GM23338 (cell line): ENCODE measurements around the gene STK38L. TPM values are rescaled to one million over a fixed set of nuclear protein-coding genes. Genes with fewer than 3 reads are reported as not detected.

Source experiments
- ATAC-seq: fragments of 200-7000 bp; cut with Tn5 transposase; 3 replicates; pipeline ENCODE4 v1.9.1; 2020
- DNase-seq: peaks from one replicate; pipeline ENCODE4 v3.0.0-alpha.2; 2015; ENCODE audit warnings: low spot score
- H2AFZ ChIP-seq: fragments of 200-600 bp; sonication (generic); 2 replicates; pipeline ENCODE4 v1.8.0; 2016; ENCODE audit warnings: antibody characterized with exemption, mild to moderate bottlenecking, moderate library complexity
- H3F3A ChIP-seq: fragments of 200-600 bp; sonication (generic); replicated peaks from 2 replicates; pipeline ENCODE4 v1.8.0; 2017; ENCODE audit warnings: antibody characterized with exemption, mixed run types, low read depth
- H3K27ac ChIP-seq: fragments of 200-600 bp; sonication (generic); 2 replicates; pipeline ENCODE4 v1.6.1; 2016; ENCODE audit warnings: low read depth
- H3K27me3 ChIP-seq: fragments of 200-600 bp; sonication (generic); 2 replicates; pipeline ENCODE4 v1.8.0; 2016; ENCODE audit warnings: mild to moderate bottlenecking, mixed run types, moderate library complexity; ENCODE audit not compliant: insufficient read depth
- H3K36me3 ChIP-seq: fragments of 200-600 bp; sonication (generic); 2 replicates; pipeline ENCODE4 v1.8.0; 2016; ENCODE audit warnings: mild to moderate bottlenecking; ENCODE audit not compliant: insufficient read depth
- H3K4me1 ChIP-seq: fragments of 200-600 bp; sonication (generic); 2 replicates; pipeline ENCODE4 v1.8.0; 2016; ENCODE audit warnings: mild to moderate bottlenecking, moderate library complexity; ENCODE audit not compliant: insufficient read depth
- H3K4me2 ChIP-seq: fragments of 200-600 bp; sonication (generic); 2 replicates; pipeline ENCODE4 v1.7.1; 2017; ENCODE audit warnings: mixed run types
- H3K4me3 ChIP-seq: fragments of 200-600 bp; sonication (generic); 2 replicates; pipeline ENCODE4 v1.6.1; 2016; ENCODE audit warnings: mixed run types
- H3K79me2 ChIP-seq: fragments of 200-600 bp; sonication (generic); replicated peaks from 2 replicates; pipeline ENCODE4 v1.8.0; 2017; ENCODE audit warnings: mild to moderate bottlenecking; ENCODE audit not compliant: insufficient read depth
- H3K9me2 ChIP-seq: fragments of 200-600 bp; sonication (generic); 2 replicates; pipeline ENCODE4 v1.8.0; 2017; ENCODE audit not compliant: insufficient read depth
- H4K20me1 ChIP-seq: fragments of 200-600 bp; sonication (generic); replicated peaks from 2 replicates; pipeline ENCODE4 v1.8.0; 2017; ENCODE audit warnings: mild to moderate bottlenecking; ENCODE audit not compliant: insufficient read depth
- H3K27ac Mint-ChIP-seq: 2 replicates; pipeline ENCODE4 v1.8.0; 2020; ENCODE audit warnings: inconsistent platforms, mild to moderate bottlenecking, moderate library complexity, mixed read lengths
- H3K27me3 Mint-ChIP-seq: 3 replicates; pipeline ENCODE4 v1.8.0; 2022; ENCODE audit warnings: low read depth, mild to moderate bottlenecking, moderate library complexity, mixed read lengths, inconsistent platforms; ENCODE audit not compliant: insufficient read depth, poor library complexity
- H3K36me3 Mint-ChIP-seq: 3 replicates; pipeline ENCODE4 v1.8.0; 2021; ENCODE audit warnings: low read depth, mild to moderate bottlenecking, inconsistent platforms, moderate library complexity, mixed read lengths
- H3K4me1 Mint-ChIP-seq: 3 replicates; pipeline ENCODE4 v1.8.0; 2020; ENCODE audit warnings: mild to moderate bottlenecking, inconsistent platforms, mixed read lengths
- H3K4me3 Mint-ChIP-seq: 3 replicates; pipeline ENCODE4 v1.8.0; 2021; ENCODE audit warnings: moderate library complexity, mild to moderate bottlenecking, inconsistent platforms, mixed read lengths
- H3K9me3 Mint-ChIP-seq: 3 replicates; pipeline ENCODE4 v1.8.0; 2020; ENCODE audit warnings: moderate library complexity, mild to moderate bottlenecking, inconsistent platforms, mixed read lengths
- CREB1 ChIP-seq: fragments of 250-450 bp; sonication (Bioruptor Pico); IDR thresholded peaks from 2 replicates; pipeline ENCODE4 v1.5.0; 2020; ENCODE audit warnings: low read depth, mild to moderate bottlenecking, moderate library complexity
- CTCF ChIP-seq, 2 experiments: fragments of 200-600 bp in 1 of 2; sonication (generic) in 1 of 2; conservative IDR thresholded peaks; 2 replicates each; pipeline versions ENCODE4 v1.5.1 to v1.6.1; 2016 to 2017; ENCODE audit warnings: antibody characterized with exemption in 2 of 2, low read depth in 2 of 2, mild to moderate bottlenecking in 2 of 2, moderate library complexity in 1 of 2
- ETS1 ChIP-seq: IDR thresholded peaks from 2 replicates; pipeline ENCODE4 v1.6.1; 2016; ENCODE audit warnings: antibody characterized with exemption
- EZH2 ChIP-seq: fragments of 200-600 bp; sonication (generic); IDR thresholded peaks from one replicate; pipeline ENCODE4 v1.8.0; 2017; ENCODE audit warnings: antibody characterized with exemption, mild to moderate bottlenecking, low read depth; ENCODE audit not compliant: unreplicated experiment
- EZH2phosphoT487 ChIP-seq: fragments of 200-600 bp; sonication (generic); IDR thresholded peaks from one replicate; pipeline ENCODE4 v1.8.1; 2018; ENCODE audit warnings: antibody characterized with exemption; ENCODE audit not compliant: unreplicated experiment
- JUNB ChIP-seq: IDR thresholded peaks from one replicate; pipeline ENCODE4 v1.6.1; 2016; ENCODE audit warnings: antibody characterized with exemption; ENCODE audit not compliant: unreplicated experiment
- NANOG ChIP-seq: IDR thresholded peaks from 2 replicates; pipeline ENCODE4 v1.6.1; 2016; ENCODE audit warnings: antibody characterized with exemption, borderline replicate concordance
- POLR2AphosphoS5 ChIP-seq: IDR thresholded peaks from 2 replicates; pipeline ENCODE4 v1.6.1; 2016; ENCODE audit warnings: antibody characterized with exemption, low read depth
- REST ChIP-seq: IDR thresholded peaks from one replicate; pipeline ENCODE4 v1.6.1; 2018; ENCODE audit warnings: antibody characterized with exemption; ENCODE audit not compliant: unreplicated experiment
- STAT1 ChIP-seq: IDR thresholded peaks from one replicate; pipeline ENCODE4 v1.6.1; 2016; ENCODE audit warnings: antibody characterized with exemption; ENCODE audit not compliant: unreplicated experiment
- ZNF114 ChIP-seq: fragments of 250-450 bp; sonication (Bioruptor Pico); IDR thresholded peaks from 2 replicates; pipeline ENCODE4 v1.5.0; 2020; ENCODE audit warnings: mild to moderate bottlenecking, moderate library complexity
- ZNF331 ChIP-seq: fragments of 250-450 bp; sonication (Bioruptor Pico); IDR thresholded peaks from 2 replicates; pipeline ENCODE4 v1.5.0; 2020; ENCODE audit warnings: low read depth, mild to moderate bottlenecking, moderate library complexity
- ZNF462 ChIP-seq: fragments of 250-450 bp; sonication (Bioruptor Pico); IDR thresholded peaks from 2 replicates; pipeline ENCODE4 v1.5.0; 2020; ENCODE audit warnings: mild to moderate bottlenecking, moderate library complexity
- polyA plus RNA-seq: library from polyadenylated mRNA; unstranded; fragments of >200 nt; fragmentation: Nextera tagmentation; extraction: Ambion mirVana; gene quantifications from 2 replicates; pipeline ENCODE4 v1.2.1, GENCODE V29; 2016
- total RNA-seq: library from RNA; depleted of rRNA; stranded (reverse); fragments of >200 nt; shearing (Covaris generic); gene quantifications from 2 replicates; pipeline ENCODE4 v1.2.3, GENCODE V29; 2014

The STK38L gene
- total and polyA plus RNA-seq, 2 experiments from 2014 or later = 28.9 to 56.5 TPM

GRCh38 chr12:27217590-27217989, 26.5 kb upstream of the STK38L start:
- no peaks in the 10 kb centered on the region for H3K79me2 ChIP-seq
- TF ChIP-seq STAT1 = no peak
- no peak for TF ChIP-seq EZH2
- TF ChIP-seq NANOG = no peak
- no peak for TF ChIP-seq CREB1 (CRISPR knock-in tag)
- TF ChIP-seq ZNF331 (CRISPR knock-in tag) = no peak
- TF ChIP-seq ZNF114 = no peak
- no peak for TF ChIP-seq ZNF462
- TF ChIP-seq JUNB = no peak
- TF ChIP-seq ETS1 = no peak
- no peak for TF ChIP-seq EZH2phosphoT487
- no peak for TF ChIP-seq POLR2AphosphoS5
- no peak for TF ChIP-seq REST
- TF ChIP-seq CTCF (conservative IDR thresholded peaks at IDR 0.05; ENCODE audit: low read depth in 2 of 2) = no peak
- H4K20me1 ChIP-seq = no peaks in the 10 kb centered on the region
- no peak overlapping the region for H3K4me2 ChIP-seq
- no peaks in the 10 kb centered on the region for H3F3A ChIP-seq
- no peaks in the 10 kb centered on the region for H3K27me3 ChIP-seq
- DNase-seq = no peak
- no peak overlapping the region for H3K27ac ChIP-seq
- no peak for ATAC-seq
- Mint-ChIP-seq H3K9me3 (peaks cover 4% of the 10 kb centered on the region; the same call in 1 of the 3 replicates), H3K36me3 (no peaks in the 10 kb centered on the region), H3K4me3 (no peak overlapping the region), H3K27ac (no peak overlapping the region), H3K4me1 (no peaks in the 10 kb centered on the region), H3K27me3 (peaks cover 1% of the 10 kb centered on the region)
- peak overlapping the region; percentile 59; the same call in 1 of the 2 replicates for H2AFZ ChIP-seq
- no peaks in the 10 kb centered on the region for H3K36me3 ChIP-seq
- no peak overlapping the region for H3K4me3 ChIP-seq
- H3K4me1 ChIP-seq = no peaks in the 10 kb centered on the region
- no peaks in the 10 kb centered on the region for H3K9me2 ChIP-seq
